GM19099 (cell line): ENCODE data around the gene NAP1L4.
A peak's percentile ranks its signal among the peaks of the same experiment; 100 is the strongest.

Experiments used
- POLR2A ChIP-seq: IDR thresholded peaks from 3 replicates; pipeline ENCODE4 v1.6.1; 2011; ENCODE audit warnings: low read depth; ENCODE audit not compliant: insufficient read length; ENCODE audit errors: extremely low read depth

Gene NAP1L4

DNA sequence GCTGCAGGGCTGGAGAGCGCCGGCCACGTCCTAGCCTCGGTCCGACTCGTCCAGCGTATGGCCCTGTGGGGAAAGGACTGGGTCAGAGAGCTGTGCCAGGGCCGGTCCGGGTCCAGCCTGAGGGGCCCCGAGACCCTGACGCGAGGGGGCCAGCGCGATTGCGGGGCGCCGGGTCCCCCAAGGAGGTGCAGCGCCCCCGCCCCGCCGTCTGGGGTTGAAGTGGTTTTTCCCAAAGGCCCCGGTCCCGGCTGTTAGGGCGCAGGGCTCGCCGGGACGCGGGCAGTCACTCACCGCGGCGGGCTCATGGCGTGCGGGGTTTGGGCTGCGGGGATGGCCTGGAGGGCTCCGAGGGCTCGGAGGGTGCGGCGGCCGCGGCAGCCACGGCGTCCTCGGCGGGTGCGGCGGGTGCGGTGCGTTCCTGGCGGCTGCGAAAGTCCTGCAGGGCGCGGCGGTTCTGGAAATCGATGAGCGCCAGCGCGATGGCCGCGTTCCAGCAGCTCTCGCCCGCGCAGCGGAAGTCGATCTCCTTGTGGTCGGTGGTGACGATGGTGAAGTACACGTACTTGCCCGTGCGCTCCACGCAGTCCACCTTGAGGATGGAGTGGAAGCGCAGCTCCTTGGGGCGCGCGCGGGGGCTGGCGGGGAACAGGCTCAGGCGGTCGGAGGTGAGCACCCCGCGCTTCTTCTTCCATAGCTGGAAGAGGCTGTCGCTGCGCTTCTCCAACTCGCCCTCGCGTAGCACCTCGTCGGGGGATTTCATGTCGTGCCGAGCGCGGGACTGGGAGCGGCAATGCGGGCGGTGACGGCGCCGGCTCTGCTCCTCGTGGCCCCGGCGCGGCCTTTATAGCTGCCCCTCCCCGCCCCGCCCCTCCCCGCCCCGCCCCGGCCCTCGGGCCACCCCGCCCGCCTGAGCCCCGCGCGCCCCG, 63.3 kb downstream of the NAP1L4 start, which contains the start of gene PHLDA2:
Gene PHLDA2 (minus strand): TSS at position 816 of the 926 bp plus-strand sequence. CDS start 56 bp downstream, at position 760.
- peak; percentile 59 for TF ChIP-seq POLR2A

DNA sequence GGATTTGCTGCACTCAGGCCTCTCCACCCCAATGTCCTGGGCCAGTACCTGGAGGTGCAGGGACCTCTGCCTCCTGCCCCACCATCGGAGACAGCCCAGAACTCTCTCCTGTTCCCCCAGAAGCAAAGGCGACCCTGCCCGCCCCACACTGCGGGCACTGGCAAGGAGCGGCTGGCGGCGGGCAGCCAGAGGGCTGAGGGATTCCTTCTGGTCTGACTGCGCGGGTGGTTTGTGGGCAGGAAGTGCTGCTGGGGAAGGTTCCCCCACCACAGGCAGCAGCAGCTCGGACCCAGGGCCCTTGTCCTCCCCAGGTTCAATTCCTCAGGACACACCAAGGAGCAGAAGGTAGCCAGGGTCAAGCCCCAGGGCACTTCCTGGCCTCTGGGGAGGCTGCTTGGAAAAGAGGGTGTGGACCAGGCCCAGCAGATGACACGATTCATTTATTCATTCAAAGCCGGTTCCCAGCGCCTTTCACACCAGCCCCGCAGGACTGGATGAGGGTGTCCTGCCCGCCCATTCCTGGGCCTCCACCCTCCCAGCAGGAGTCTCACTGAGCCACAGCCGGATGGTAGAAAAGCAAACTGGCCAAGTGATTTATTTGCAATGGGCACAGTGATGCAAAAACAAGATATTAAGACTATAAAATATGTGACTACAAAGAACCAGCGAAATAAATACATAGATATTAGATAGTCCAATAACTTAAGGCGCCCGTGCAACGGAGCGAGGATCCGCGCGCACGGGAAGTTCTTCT, 64.1 kb downstream of the NAP1L4 start:
- no peak for TF ChIP-seq POLR2A

DNA sequence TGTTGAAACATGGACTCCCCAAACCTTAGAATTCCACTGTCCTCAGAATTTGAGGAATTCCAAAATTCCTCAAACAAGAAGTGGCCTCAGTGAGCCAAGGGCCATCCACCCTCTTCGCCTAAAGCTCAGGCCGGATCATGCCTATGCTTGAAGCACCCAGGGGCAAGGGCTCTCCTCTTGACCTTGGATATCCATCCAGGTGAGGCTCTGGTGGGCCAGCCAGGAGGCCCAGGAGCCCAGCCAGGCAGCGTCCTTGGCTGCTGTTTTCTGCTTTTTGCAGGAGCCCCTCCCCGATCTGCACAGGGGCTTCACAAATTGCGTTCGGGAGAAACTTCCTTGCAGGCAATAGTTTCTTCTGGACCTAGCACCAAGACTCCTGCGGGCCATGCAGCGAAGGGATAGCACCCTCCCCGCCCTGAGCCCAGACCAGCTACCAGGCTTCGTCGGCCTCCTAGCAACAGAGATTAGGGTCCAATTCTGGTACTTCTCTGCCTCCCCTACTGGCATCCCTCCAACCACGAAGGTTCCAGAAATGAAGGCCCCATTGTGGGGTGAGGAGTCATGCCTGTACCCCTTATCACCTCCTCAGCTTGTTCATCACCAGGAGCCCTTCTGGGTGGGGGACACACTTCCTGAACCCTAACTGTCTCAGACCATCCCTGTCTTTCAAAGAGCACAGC, 64.9 kb downstream of the NAP1L4 start:
- TF ChIP-seq POLR2A, result no peak

DNA sequence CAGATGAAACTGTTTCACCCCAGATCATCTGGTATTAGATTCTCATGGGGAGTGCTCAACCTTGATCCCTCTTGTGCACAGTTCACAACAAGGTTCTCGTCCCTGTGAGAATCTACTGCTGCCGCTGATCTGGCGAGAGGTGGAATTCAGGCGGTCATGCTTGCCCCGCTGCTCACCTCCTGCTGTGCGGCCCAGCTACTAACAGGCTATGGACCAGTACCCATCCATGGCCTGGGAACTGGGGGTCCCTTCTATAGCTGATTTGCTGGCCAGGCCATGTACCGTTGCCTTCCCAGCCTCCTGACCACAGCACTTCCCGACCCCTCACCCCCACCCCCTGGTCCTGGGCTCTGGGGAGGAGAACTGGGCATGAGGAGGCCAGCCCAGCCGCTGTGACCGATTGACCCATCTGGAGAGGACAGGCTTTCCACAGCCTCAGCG, 65.5 kb downstream of the NAP1L4 start:
- TF ChIP-seq POLR2A, result no peak

DNA sequence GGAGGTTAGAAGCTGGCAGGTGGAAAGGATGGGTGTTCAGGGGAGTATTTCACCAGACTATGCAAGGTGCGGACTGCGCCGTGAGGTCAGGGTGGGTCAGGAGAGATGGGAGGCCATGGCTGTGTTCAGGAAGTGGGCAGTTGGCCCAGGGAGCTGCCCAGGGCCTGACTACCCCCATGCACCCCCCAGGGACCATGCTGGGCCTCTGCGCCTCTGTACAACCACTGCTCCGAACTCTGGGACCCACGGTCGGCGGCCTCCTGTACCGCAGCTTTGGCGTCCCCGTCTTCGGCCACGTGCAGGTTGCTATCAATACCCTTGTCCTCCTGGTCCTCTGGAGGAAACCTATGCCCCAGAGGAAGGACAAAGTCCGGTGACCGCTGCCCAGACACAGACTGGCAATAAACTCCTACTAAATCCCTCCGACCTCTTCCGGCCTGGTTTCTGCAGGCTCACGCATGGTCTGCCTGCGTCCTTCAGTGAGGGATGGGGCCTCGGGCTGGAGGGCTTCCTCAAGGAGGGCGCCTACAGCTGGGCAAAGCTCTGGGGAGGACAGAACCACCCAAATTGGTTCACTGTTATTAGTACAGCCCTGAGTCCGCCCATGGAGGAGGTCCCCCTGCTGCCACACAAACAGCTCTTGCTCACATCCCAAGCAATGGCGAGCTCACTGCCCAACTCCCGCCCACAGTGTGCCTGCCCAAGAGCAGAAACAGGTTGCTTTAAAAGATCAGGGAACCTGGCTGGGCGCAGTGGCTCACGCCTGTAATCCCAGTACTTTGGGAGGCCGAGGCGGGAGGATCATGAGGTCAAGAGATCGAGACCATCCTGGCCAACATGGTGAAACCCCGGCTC, 67.1 kb downstream of the NAP1L4 start:
- no peak for TF ChIP-seq POLR2A

DNA sequence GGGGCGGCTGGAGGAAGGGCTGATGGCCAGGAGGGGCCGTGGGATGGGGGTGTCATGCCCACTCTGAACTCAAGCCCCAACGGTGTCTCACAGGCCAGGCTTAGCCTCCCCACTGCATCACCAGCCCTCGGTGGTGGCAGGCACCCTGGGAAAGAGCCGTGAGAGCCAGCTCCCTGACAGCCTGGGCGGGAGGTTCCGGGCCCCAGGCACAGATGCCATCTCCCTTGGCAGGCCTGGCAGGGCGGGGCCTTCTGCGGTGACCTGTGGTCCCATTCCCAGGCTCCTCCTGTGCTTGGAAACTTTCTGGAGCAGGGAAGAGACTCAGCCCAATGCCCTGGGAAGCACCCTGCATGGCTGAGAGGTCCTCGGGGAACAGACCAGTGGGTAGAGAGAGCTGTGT, 67.7 kb downstream of the NAP1L4 start:
- TF ChIP-seq POLR2A, result no peak

DNA sequence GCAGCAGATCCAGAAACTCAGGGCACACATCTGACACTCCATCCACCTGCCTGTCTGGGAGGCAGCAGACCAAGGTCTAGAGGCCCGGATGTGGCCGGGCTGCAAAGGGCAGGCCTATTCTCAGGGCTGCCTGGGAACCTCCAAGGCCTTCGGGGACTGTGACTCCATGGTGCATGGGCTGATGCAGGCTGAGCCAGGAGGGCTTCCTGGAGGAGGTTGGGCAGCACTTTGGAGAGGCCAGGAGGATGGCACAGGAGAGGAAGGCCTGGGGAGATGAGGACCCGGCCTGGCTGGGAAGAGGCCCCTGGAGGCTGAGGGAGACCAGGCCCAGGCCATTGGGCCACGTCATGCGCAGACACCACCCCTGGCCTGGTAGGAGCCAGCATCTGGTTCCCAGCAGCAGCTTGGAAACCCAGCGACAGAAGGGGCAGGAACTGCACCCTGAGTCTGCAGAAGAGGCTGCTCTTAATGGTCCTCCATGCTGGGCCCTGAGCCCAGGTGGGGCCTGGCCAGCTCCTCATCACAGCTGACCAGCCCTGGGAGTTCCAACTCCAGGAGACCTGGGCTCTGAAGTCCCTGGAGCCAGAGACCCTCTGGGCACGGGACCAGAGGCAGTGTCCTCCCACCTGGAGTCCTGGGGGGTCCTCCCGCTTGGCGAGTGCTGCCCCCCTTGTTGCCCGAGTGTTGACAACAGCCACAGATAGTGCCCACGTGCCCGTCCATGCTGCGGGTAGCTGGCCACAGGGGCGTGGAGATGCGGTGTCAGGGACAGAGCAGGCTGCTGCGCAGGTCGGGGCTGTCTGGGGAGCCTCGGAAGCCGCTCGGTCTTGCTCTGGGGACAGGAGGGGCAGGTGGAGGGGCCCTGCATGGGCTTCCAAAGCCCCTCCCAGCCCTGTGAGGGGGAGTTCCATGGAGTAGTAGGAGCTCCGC, 68.4 kb downstream of the NAP1L4 start:
- TF ChIP-seq POLR2A, result no peak

DNA sequence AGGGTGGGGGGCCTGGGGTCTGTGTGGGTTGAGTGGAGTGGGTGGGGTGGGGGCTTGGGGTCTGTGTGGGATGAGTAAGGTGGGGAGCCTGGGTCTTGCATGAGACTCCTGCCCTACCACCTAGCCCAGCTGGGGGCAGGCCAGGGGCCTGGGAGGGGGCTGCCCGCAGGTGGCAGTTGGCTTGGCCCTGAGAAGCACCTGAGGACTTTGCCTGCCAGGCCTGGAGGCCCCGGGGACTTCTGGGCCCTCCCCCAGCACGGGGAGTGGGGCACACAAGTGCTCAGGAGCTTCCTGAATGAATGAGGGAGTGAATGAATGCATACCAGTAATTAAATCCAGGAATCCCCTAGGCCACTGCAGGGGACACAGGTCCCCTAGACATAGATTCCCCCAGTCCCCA, 69.5 kb downstream of the NAP1L4 start:
- TF ChIP-seq POLR2A, result no peak

DNA sequence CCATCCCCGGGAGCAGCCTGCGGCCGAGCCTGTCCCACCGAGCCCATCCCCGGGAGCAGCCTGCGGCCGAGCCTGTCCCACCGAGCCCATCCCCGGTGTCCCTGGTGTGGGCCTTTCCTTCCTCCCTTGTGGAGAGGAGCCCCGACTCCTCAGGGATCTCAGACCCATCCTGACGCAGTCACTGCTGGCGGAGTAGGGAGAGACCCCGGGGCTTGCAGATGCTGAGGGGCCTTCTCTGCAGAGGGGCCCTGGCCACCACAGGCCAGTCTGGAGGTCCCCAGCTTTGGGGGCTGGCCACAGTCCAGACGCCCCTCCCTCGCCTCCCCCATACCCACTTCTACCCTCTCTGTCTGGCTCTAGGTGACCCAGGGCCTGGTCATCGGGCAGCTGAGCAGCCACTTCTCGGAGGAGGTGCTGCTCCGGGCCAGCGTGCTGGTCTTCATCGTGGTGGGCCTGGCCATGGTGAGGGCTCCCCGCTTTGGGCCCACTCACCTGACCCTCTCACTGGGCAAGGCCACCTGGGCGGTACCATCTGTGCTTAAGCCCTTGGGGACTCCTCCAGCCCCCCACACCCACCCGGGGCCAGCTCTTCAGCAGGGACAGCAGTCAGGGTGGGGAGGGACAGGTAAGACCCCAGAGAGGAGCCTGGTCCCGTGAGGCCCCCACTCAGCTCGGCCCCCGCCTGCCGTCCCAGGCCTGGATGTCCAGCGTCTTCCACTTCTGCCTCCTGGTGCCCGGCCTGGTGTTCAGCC, 70.2 kb downstream of the NAP1L4 start:
- no peak for TF ChIP-seq POLR2A

DNA sequence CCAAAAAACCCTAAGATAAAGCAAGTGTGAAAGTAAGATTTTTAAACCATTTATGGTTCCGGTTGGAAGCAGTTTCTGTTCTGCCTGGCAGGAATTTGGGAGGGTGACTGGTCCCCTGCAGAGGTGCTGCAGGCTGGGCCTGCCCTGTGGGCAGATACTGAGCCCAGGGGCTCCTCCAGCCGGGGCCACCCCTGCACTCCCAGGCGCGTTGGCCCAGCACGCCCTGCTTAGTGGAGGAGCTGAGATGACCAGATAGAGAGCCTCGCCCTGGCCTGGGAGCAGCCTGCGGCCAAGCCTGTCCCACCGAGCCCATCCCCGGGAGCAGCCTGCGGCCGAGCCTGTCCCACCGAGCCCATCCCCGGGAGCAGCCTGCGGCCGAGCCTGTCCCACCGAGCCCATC, 70.9 kb downstream of the NAP1L4 start:
- no peak for TF ChIP-seq POLR2A

DNA sequence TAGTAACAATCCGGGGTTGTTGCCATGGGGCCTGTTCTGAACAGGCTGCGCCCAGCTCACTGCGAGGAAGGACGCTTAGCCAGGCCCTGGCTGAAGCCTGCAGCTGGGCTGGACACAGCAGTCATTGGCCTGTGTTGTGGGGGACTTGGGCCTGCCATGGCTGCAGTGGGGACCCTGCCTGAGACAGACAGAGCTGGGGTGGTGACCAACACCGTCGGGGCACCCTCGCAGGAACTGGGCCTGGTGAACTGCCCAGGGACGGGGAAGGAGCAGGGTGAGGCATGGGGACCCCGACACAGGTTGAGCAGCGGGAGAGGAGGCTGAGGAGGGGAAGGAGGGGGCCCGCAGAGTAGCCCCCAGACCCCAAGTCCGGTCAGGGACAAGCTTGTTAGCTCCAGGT, 71.8 kb downstream of the NAP1L4 start:
- no peak for TF ChIP-seq POLR2A

DNA sequence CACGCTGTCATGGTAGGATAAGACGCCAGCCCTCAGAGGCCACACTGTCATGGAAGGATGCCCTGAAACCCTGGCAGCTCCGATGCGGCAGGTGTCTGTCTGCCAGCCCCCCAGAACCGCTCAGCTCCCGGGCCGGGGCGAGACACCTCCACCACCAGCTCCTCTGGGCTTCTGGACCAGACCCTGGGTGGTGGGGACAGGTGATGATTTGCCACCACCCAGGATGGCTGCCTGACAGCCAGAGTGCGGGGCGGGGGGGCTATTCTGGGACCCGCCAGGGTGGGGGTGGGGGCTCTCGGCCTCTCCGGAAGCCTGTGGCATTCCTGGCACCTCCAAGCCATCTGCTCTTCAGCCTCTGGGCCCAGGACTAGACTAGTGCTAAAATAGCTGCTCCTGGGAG, 72.3 kb downstream of the NAP1L4 start:
- no peak for TF ChIP-seq POLR2A

DNA sequence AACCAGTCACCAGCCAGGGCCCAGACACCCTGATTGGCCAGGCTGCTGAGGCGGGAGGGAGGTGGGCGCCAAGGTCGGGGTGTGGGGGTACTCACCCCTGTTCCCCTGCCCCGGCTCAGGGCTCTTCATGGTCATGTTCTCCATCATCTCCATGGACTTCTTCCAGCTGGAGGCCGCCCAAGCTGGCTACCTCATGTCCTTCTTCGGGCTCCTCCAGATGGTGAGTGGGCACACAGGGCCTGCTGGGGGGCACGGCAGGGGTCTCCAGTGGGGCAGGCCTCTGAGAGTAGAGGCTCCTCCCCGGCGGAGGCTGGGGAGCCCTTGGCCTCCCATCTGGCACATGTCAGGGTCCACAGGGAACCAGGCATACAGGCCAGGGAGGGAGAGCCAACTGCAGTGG, 72.9 kb downstream of the NAP1L4 start:
- TF ChIP-seq POLR2A, result no peak
